Activated T-cell treated with anti-CD3 and anti-CD28 coated beads for 1 hour (primary cell): Measurements from ENCODE around the gene PPCDC.

Source experiments
- DNase-seq: peaks from one replicate; pipeline ENCODE4 v3.0.0-alpha.2; 2020; ENCODE audit warnings: low read depth

PPCDC gene, protein sequence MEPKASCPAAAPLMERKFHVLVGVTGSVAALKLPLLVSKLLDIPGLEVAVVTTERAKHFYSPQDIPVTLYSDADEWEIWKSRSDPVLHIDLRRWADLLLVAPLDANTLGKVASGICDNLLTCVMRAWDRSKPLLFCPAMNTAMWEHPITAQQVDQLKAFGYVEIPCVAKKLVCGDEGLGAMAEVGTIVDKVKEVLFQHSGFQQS

GRCh38 chr15:75023181-75023871, at the start of gene PPCDC:
Gene PPCDC, plus strand, starts transcription at chr15:75023590. Its CDS starts 4,729 bp downstream, at chr15:75028319.
- peak; percentile 85 for DNase-seq

- DNase-seq: no peak
Observed at GRCh38 chr15:74976159-74976558, 47.2 kb upstream of the PPCDC start.

DNA sequence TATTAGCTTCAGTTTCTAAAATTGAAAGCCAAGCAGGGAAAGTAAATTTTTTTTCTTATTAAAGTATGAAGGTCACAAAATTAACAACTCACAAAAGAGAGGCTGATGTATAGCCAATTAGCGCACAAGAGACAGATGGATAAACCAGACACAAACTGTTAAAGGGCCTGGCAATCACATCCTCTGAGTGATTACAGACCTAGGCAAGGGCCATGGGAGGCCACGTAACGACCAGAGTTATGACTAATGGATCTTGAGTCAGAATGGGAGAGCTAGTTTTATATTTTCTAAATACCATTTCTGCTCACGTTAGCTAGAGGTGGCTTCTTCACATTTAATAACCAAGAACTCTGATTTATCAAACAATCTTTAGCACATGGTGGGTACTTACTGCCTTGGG, 45.8 kb upstream of the PPCDC start:
- DNase-seq: no peak

DNA sequence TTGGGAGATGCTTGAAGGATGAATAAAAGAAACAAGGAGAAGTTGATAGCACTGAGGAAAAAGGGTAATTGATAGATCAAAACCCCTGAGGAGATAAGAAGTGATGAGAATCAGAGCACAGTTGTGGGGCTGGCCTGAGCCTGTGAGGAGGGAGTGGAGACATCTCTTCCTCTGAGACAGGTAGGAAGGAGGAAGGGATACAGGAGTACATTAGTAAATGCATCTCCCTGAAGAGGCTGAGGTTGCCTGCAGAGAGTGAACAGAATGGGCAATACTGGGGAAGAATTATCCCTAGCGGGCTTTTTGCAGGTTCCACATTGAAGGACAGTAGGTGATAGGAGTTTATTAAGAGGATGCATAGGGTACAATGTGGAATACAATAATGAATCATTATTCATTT, 45.3 kb upstream of the PPCDC start:
- DNase-seq: no peak

DNA sequence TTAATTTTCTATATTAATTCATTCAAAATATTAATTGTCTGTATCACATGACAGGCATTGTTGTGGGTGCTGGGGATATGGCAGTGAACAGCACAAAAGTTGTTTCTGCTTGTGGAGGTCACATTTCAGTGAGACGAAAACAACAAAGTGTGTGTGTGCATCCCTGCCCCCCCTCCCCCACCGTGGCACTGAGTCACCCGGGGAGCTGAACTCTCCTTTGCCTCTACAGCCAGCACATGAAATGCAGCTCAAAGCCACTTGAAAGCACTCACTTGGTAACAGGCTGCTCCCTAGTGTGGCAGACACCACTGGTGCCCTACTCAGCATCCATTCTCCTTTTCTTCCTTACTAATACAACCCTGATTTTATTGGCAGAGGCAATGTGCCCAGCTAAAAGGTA, 44.9 kb upstream of the PPCDC start:
- peak; percentile 27 for DNase-seq

DNA sequence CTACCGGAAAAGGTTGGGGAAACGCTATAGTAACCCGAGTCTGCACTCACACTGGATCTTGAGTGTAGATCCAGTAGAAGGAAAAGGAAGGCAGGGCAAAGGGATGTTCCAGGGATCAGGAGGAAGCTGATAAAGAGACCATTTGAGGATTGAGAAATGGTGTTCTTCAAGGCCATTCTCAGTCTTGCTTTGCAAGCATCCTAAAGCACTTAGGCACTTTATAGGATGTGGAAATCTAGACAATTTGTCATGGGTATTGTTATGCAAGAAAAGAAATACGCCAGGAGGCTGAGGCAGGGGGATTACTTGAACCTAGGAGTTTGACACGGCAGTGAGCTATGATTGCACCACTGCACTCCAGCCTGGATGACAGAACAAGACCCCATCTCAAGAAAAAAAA, 41.2 kb upstream of the PPCDC start:
- DNase-seq: no peak

- DNase-seq: no peak
Observed at GRCh38 chr15:74983725-74984231, 39.6 kb upstream of the PPCDC start.

DNA sequence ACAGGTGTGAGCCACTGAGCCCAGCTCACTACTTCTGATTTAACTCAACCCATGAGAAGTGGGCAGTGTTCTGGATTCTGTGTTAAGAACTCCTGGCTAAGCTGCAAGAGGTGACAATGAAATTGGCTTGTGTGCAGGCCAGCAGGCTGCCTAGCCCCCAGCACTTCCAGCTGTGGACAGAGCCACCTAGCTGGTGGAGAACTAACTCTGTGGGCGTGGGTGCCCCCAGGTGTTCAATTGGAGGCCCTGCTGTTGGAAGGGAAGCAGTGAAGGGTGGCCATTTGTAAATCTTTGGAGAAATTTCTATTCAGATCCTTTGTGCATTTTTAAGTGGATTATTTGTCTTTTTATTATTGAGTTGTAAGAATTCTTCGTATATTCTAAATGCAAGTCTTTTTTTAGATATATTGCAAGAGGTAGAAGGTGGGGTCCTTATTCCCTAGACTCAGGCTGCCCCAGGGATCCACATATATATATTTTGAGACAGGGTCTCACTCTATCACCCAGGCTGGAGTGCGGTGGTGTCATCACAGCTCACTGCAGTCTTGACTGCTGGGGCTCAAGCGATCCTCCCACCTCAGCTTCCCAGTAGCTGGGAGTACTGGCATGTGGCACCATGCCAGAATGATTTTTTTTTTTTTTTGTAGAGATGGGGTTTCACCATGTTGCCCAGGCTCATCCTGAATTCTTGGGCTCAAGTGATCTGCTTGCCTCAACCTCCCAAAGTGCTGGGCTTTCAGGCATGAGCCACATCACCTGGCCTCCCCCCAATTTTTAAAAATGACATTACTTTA, 35.2 kb upstream of the PPCDC start:
- peak; percentile 15 for DNase-seq

DNA sequence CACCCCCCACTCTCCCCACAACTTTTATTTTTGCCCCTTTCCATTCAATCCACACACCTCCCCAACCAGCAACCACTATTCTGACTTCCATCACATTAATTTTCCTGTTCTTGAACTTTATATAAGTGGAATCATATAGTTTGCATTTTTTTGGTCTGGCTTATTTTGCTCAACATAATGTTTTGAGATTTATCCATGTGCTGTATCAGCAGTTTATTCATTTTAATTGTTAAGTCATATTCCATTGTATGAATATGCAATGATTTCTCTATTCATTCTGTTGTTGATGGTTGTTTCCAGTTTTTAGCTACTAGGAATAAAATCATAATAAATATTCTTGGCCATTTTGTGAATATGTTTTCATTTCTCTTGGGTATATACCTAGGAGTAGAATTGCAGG, 33.9 kb upstream of the PPCDC start:
- no peak for DNase-seq

- DNase-seq: no peak
Observed at GRCh38 chr15:74992619-74993018, 30.8 kb upstream of the PPCDC start.

- DNase-seq: no peak
Observed at GRCh38 chr15:74994236-74994635, 29.2 kb upstream of the PPCDC start.

DNA sequence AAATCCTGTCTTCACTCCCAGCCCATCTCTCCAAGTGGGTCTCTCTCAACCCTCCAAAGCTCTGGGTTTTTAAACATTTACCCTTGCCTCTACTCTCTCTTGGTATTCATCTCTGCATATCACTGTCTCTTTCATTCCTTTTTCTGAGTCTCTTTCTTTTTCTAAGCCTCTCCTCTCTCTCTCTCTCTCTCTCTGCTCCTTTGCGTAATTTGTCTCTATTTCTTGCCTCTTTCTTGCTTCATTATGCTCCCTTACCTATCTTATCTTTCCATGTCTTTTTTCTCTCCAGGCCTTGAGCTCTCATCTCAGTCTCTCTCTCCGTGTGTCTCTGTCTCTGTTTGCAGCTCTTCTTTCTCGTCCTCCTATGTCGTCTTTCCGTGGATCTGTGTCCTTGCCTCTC, 28.7 kb upstream of the PPCDC start:
- DNase-seq: no peak

GRCh38 chr15:74995182-74995778, 28.1 kb upstream of the PPCDC start, which contains the start of gene SCAMP5:
Gene SCAMP5, plus strand, starts transcription at chr15:74995563. Its CDS starts 16,277 bp downstream, at chr15:75011840.
- DNase-seq: peak; percentile 85

- no peak for DNase-seq
Observed at GRCh38 chr15:74995779-74996765, 27.3 kb upstream of the PPCDC start.

GRCh38 chr15:74997141-74997540, 26.2 kb upstream of the PPCDC start:
- no peak for DNase-seq

DNA sequence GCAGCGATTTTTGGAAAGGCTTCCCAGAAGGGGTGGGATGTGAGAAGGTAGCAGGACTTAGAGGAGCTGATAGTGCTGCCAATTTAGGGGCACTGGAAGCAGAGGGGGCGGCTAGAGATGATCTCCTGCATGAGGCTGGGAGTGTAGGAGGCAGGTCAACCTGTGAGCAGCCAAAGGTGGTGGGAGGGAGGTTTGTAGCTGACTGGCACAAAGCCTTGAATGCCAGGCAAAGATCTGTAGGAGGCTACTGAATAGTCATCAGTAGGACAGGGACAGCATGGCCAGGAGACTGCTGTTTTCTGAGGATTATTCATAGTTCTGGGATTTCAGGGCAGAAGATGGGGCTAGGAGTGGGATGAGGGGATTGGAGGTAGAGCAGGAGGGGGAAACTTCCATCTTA, 25.8 kb upstream of the PPCDC start:
- DNase-seq: no peak

- DNase-seq: no peak
Observed at GRCh38 chr15:75001310-75001709, 22.1 kb upstream of the PPCDC start.

DNA sequence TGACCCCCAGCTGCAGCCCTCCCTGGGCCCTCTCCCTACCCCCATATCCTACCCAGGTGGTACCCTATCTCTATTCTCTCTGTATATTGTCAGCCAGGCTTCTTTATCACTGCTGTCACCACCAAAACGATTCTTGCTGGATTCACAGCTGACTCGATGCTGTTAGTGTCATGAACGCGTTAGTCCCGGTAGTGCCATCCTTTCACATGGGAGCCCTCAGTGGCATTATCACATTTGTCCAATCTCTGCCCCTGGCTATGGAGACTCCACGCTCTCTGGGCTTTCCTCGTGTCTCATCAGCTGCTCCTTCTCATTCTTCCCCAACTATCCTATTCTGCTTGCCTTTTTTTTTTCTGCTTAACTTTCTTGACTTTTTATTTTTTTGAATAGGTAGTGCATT, 21.0 kb upstream of the PPCDC start:
- DNase-seq: no peak

DNA sequence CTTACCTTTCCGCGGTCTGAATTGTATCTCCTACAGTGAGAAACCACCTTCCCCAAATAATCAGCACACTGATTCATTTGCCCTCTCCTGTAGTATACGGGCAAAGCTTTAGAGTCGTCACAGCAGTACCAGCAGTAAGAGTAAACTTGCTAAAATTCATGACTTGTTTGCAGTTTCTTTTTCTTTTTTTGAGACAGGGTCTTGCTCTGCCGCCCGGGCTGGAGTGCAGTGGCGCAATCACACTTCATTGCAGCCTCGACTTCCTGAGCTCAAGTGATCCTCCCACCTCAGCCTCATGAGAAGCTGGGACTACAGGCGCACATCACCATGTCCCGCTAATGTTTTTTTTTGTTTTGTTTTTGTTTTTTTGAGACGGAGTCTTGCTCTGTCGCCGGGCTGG, 16.2 kb upstream of the PPCDC start:
- DNase-seq: no peak

- no peak for DNase-seq
Observed at GRCh38 chr15:75008221-75008625, 15.2 kb upstream of the PPCDC start.

DNA sequence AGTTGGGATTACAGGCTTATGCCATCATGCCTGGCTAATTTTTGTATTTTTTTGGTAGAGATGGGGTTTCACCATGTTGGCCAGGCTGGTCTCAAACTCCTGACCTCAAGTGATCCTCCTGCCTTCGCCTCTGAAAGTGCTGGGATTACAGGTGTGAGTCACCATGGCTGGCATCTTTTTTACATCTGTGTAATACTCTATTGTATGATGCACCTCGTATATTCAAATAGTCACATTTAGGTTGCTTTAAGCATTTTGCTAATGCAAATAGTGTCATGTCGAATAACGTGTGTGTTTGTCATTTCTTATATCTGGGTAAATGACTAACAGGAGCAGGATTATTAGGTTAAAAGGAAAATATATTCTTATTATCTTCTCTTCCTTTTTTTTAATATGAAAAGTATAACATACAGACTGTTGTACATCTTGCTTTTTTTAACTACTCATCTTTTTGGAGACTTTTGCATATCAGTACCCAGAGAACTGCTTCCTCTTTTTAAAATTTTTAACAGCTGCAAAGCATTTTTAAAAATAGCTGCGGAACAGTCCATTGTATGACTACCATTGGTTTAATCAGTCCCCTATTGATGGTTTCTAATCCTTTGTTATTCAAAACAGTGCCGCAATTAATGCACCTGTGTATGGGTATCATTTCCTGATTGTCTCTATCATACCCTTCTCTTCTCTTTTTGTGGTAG, 14.6 kb upstream of the PPCDC start:
- DNase-seq: no peak
